Bronchial epithelial cell (primary cell): ENCODE data around the gene KNTC1. TPM values are rescaled to one million over a fixed set of nuclear protein-coding genes. Genes with fewer than 3 reads are reported as not detected.

Source experiments
- DNase-seq: peaks from one replicate; pipeline ENCODE4 v3.0.0-alpha.2; 2010; ENCODE audit warnings: low read depth
- FAIRE-seq: peaks from 2 replicates; lab custom pipeline; 2011; peaks lifted over from hg19 to GRCh38; lab: Jason Lieb, UNC
- H3K27me3 ChIP-seq: 2 replicates; pipeline ENCODE4 v1.5.1; 2011; ENCODE audit warnings: low read length; ENCODE audit not compliant: control insufficient read depth, insufficient read depth
- H3K36me3 ChIP-seq: 2 replicates; pipeline ENCODE4 v1.5.1; 2011; ENCODE audit warnings: low read length; ENCODE audit not compliant: control insufficient read depth, insufficient read depth
- H3K4me3 ChIP-seq: 2 replicates; pipeline ENCODE4 v1.5.1; 2011; ENCODE audit warnings: mild to moderate bottlenecking, low read depth, low read length, control low read depth
- CTCF ChIP-seq: IDR thresholded peaks from 2 replicates; pipeline ENCODE4 v1.5.1; 2011; ENCODE audit warnings: mild to moderate bottlenecking, moderate library complexity, low read length, control low read depth, inconsistent platforms; ENCODE audit not compliant: insufficient read depth, severe bottlenecking
- total RNA-seq: library from RNA; depleted of rRNA; stranded (reverse); fragments of >200 nt; gene quantifications from 2 replicates; pipeline ENCODE4 v1.2.1, GENCODE V29; 2014

KNTC1 gene
- total RNA-seq, 1 donor from 2014 or later = 7.6 TPM

GRCh38 chr12:122665349-122665748 is 138.3 kb downstream of the KNTC1 start:
- FAIRE-seq = no peak
- TF ChIP-seq CTCF = no peak
- DNase-seq = no peak
- Histone ChIP-seq H3K4me3 (no peak overlapping the region), H3K27me3 (no peaks in the 10 kb centered on the region), H3K36me3 (no peaks in the 10 kb centered on the region)

GRCh38 chr12:122665759-122666158 is 138.7 kb downstream of the KNTC1 start:
- no peaks in the 10 kb centered on the region for H3K27me3 ChIP-seq
- DNase-seq = no peak
- no peak for FAIRE-seq
- no peak overlapping the region for H3K4me3 ChIP-seq
- TF ChIP-seq CTCF = no peak
- H3K36me3 ChIP-seq = no peaks in the 10 kb centered on the region

- no peak for TF ChIP-seq CTCF
- Histone ChIP-seq H3K27me3 (no peaks in the 10 kb centered on the region), H3K4me3 (no peak overlapping the region), H3K36me3 (no peaks in the 10 kb centered on the region)
- FAIRE-seq = no peak
- DNase-seq = no peak
Measured at GRCh38 chr12:122668268-122668667, 141.2 kb downstream of the KNTC1 start.

- no peak for TF ChIP-seq CTCF
- Histone ChIP-seq H3K27me3 (no peaks in the 10 kb centered on the region), H3K36me3 (no peaks in the 10 kb centered on the region), H3K4me3 (no peak overlapping the region)
- DNase-seq (peak; percentile 18), FAIRE-seq (no peak)
Measured at GRCh38 chr12:122669397-122670070, 142.5 kb downstream of the KNTC1 start.

GRCh38 chr12:122672515-122672914 is 145.5 kb downstream of the KNTC1 start:
- no peaks in the 10 kb centered on the region for H3K27me3 ChIP-seq
- no peaks in the 10 kb centered on the region for H3K36me3 ChIP-seq
- no peak overlapping the region for H3K4me3 ChIP-seq
- TF ChIP-seq CTCF = no peak
- FAIRE-seq (no peak), DNase-seq (no peak)

Other genes starting within 250 kb of the KNTC1 start
- 69.0 and 97.2 TPM in 2 replicates for gene CLIP1, start 104.6 kb upstream of the KNTC1 start, total RNA-seq
- gene ZCCHC8, start 26.3 kb upstream of the KNTC1 start, total RNA-seq = 12.9 and 15.6 TPM in 2 replicates
- gene RSRC2, start 313 bp upstream of the KNTC1 start, total RNA-seq = 22.6 and 44.0 TPM in 2 replicates
- gene HCAR2, start 176.1 kb downstream of the KNTC1 start, total RNA-seq = 1.6 and 3.3 TPM in 2 replicates
- gene HCAR3, start 189.6 kb downstream of the KNTC1 start, total RNA-seq = 0.26 and 0.77 TPM in 2 replicates
- gene HCAR1, start 203.6 kb downstream of the KNTC1 start, total RNA-seq = under 0.01 and 0.13 TPM in 2 replicates
- 35.3 and 49.7 TPM in 2 replicates for gene DENR, start 225.6 kb downstream of the KNTC1 start, total RNA-seq
- gene CCDC62, start 247.3 kb downstream of the KNTC1 start, total RNA-seq = 0.79 and 1.2 TPM in 2 replicates